Effector memory CD8-positive, alpha-beta T cell (primary cell): Measurements from ENCODE around the gene RUNDC3A.
A peak's percentile ranks its signal among the peaks of the same experiment; 100 is the strongest.

Experiments used
- ATAC-seq: fragments of 150-1000 bp; cut with Tn5 transposase; replicated peaks from 2 replicates; pipeline ENCODE4 v1.10.0; 2021; ENCODE audit warnings: mild to moderate bottlenecking, moderate library complexity
- DNase-seq, 3 experiments: peaks; one replicate each; pipeline ENCODE4 v3.0.0; 2021
- H3K27ac Mint-ChIP-seq, 2 donors: one replicate each; pipeline ENCODE4 v1.8.0; 2022; ENCODE audit warnings: mild to moderate bottlenecking in 2 of 2, mixed read lengths in 2 of 2, moderate library complexity in 2 of 2
- H3K27me3 Mint-ChIP-seq, 2 donors: one replicate each; pipeline ENCODE4 v1.8.0; 2022; ENCODE audit warnings: mixed read lengths in 2 of 2
- H3K36me3 Mint-ChIP-seq: one replicate; pipeline ENCODE4 v1.8.0; 2022; ENCODE audit warnings: mild to moderate bottlenecking, moderate library complexity, mixed read lengths; ENCODE audit not compliant: insufficient read depth
- H3K4me1 Mint-ChIP-seq, 2 donors: one replicate each; pipeline ENCODE4 v1.8.0; 2022; ENCODE audit warnings: low read depth in 2 of 2, mixed read lengths in 2 of 2
- H3K4me3 Mint-ChIP-seq, 2 donors: one replicate each; pipeline ENCODE4 v1.8.0; 2022; ENCODE audit warnings: mild to moderate bottlenecking in 2 of 2, mixed read lengths in 2 of 2, moderate library complexity in 2 of 2
- H3K9me3 Mint-ChIP-seq, 2 donors: one replicate each; pipeline ENCODE4 v1.8.0; 2022; ENCODE audit warnings: mixed read lengths in 2 of 2

RUNDC3A gene

DNA sequence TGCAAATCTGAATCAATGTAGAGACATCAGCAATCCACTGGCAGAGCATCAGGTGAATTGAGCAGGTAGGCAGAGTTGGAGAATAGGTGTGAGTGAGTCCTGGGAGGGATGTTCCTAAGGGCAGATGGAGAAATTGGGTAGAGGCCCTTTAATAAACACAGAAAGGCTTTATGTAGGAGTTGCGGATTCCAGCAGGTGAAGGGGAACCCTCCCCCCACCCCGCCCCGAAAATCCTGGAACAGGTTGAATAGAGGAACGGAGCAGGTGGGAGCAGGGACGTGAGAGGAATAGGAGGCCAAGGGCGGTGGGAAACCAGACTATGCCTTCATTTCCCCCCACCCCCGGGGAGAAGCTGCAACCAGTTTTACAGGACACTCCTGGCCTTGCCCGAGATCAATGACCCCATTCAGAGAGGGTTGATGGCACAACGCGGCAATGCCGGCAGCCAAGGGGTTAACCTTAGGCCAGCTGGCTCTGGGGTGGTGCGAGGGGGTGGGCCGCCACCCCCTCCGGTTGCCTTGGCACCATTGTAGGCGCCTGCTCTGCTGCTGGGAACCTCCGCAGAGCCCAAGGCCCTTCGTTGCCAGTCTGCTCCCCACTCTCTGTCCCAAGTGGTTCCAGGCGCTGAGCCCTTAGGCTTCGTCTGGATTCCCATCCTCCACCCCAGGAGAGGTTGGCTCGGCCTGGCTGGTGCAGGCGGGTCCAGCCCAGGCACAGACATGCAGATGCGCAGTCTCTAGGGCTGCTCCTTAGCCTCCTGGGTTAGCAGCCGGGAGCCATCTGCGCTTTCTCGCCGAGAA, 814 bp upstream of the RUNDC3A start:
- no peak overlapping the region for H3K27ac Mint-ChIP-seq
- peaks cover 28 to 73% of the 10 kb centered on the region in 2 donors for H3K27me3 Mint-ChIP-seq
- peaks cover 2% of the 10 kb centered on the region for H3K36me3 Mint-ChIP-seq
- H3K4me3 Mint-ChIP-seq = peak overlapping the region; percentile 45 to 60
- no peaks in the 10 kb centered on the region for H3K9me3 Mint-ChIP-seq
- ATAC-seq (peak; percentile 31), DNase-seq (peak in 1 of 3 experiments; percentile 24)
- peaks cover 8 to 17% of the 10 kb centered on the region in 2 donors for H3K4me1 Mint-ChIP-seq

GRCh38 chr17:44308865-44309264, 464 bp downstream of the RUNDC3A start:
- H3K4me3 Mint-ChIP-seq = peak overlapping the region; percentile 45 to 60

DNA sequence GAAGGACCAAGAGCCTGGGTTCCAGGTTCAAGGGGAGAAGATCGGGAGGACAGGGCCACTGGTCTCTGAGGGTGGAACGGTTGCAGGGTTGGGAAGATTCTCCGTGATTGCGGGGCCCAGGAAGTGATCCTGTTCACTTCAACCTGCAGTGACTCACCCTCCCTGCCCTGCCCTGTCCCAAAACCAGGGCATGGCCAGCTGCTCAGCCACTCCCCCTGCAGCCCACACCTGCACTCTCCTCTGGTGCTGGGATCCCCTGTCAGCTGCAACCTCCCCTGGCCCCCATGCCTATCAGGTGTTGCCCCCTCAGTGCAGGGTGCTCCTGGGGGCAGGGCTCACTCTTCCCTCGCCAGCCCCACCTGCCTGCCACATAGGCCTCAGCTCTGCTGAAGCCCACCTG, 1.1 kb downstream of the RUNDC3A start:
- DNase-seq (no peak), ATAC-seq (no peak)
- Mint-ChIP-seq H3K27me3 (peaks cover 30 to 74% of the 10 kb centered on the region in 2 donors), H3K4me1 (peaks cover 4 to 14% of the 10 kb centered on the region in 2 donors), H3K4me3 (peak overlapping the region; percentile 45 to 60), H3K36me3 (peaks cover 2% of the 10 kb centered on the region), H3K27ac (no peak overlapping the region), H3K9me3 (no peaks in the 10 kb centered on the region)

More at GRCh38 chr17:44308865-44309264, 464 bp downstream of the RUNDC3A start:
- H3K4me1 Mint-ChIP-seq = peaks cover 8 to 17% of the 10 kb centered on the region in 2 donors
- ATAC-seq (no peak), DNase-seq (no peak)
- no peaks in the 10 kb centered on the region for H3K9me3 Mint-ChIP-seq
- H3K27me3 Mint-ChIP-seq = peaks cover 25 to 74% of the 10 kb centered on the region in 2 donors
- no peak overlapping the region for H3K27ac Mint-ChIP-seq
- peaks cover 2% of the 10 kb centered on the region for H3K36me3 Mint-ChIP-seq

GRCh38 chr17:44310188-44310587, 1.8 kb downstream of the RUNDC3A start:
- Mint-ChIP-seq H3K27me3 (peaks cover 24 to 70% of the 10 kb centered on the region in 2 donors), H3K9me3 (no peaks in the 10 kb centered on the region), H3K27ac (no peak overlapping the region), H3K4me1 (peaks cover 4 to 14% of the 10 kb centered on the region in 2 donors), H3K4me3 (peak overlapping the region in 1 of 2 donors; percentile 45), H3K36me3 (peaks cover 2% of the 10 kb centered on the region)
- ATAC-seq = no peak
- DNase-seq = no peak

- Mint-ChIP-seq H3K27ac (no peak overlapping the region), H3K4me1 (peaks cover 8 to 17% of the 10 kb centered on the region in 2 donors), H3K27me3 (peaks cover 29 to 73% of the 10 kb centered on the region in 2 donors), H3K9me3 (no peaks in the 10 kb centered on the region), H3K36me3 (peaks cover 4% of the 10 kb centered on the region), H3K4me3 (no peak overlapping the region)
- no peak for DNase-seq
- no peak for ATAC-seq
These were observed 2.4 kb downstream of the RUNDC3A start for GRCh38 chr17:44310609-44311376.

- Mint-ChIP-seq H3K4me3 (no peak overlapping the region), H3K4me1 (peaks cover 14 to 26% of the 10 kb centered on the region in 2 donors), H3K9me3 (no peaks in the 10 kb centered on the region), H3K36me3 (peaks cover 5% of the 10 kb centered on the region), H3K27me3 (peaks cover 31 to 73% of the 10 kb centered on the region in 2 donors), H3K27ac (no peak overlapping the region)
- ATAC-seq (no peak), DNase-seq (no peak)
These were observed 3.3 kb downstream of the RUNDC3A start for GRCh38 chr17:44311562-44312181.

DNA sequence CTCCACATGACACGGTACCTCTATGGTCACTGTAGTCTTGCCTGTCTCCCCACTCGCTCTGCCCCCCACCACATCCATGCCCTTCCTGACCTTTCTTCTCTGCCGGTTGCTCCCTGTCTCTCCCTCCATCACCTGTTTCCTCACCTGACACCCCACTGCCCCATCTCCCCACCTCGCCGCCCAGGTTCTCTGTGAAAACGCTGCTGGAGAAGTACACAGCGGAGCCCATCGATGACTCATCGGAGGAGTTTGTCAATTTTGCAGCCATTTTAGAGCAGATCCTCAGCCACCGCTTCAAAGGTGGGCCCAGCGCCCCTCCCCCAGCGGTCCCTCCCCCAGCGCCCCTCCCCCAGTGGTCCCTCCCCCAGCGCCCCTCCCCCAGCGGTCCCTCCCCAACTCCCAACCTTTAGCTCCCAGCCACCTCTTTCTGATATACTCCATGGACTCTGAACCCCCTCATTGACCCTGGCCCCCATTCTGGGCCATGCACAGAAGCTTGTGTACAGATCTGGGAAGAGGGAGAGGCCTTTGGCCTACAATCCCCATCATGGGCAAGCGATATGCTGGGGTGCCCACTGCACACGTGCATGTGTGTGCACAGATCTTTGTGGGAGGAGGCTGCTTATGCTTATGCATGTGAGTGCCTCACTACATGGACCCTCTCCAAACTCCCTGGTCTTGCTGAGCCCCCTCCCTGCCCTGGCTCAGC, 4.1 kb downstream of the RUNDC3A start:
- Mint-ChIP-seq H3K27ac (no peak overlapping the region), H3K4me1 (peaks cover 10 to 24% of the 10 kb centered on the region in 2 donors), H3K4me3 (no peak overlapping the region), H3K27me3 (peaks cover 31 to 73% of the 10 kb centered on the region in 2 donors), H3K9me3 (no peaks in the 10 kb centered on the region), H3K36me3 (peaks cover 3% of the 10 kb centered on the region)
- DNase-seq (no peak), ATAC-seq (no peak)

DNA sequence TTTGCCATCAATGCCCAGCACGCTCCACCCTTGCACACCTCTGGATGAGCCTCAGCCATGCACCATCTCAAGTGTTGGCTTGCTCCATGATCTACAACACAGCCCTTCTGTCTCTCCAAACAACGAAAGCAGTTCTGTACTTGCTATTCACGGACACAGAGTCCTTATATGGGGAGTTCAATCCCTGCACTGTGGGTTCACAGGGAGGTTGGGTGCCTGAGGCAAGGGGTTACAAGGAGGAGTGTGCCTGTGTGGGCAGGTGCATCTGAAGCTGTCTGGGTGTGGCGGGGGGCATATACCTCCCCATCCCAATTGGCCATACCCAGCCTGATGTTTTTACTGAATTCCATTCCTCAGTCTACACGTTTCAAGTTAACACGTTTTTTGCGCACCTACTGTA, 5.6 kb downstream of the RUNDC3A start:
- no peak for ATAC-seq
- DNase-seq = no peak
- peaks cover 10 to 26% of the 10 kb centered on the region in 2 donors for H3K4me1 Mint-ChIP-seq
- no peaks in the 10 kb centered on the region for H3K9me3 Mint-ChIP-seq
- no peak overlapping the region for H3K27ac Mint-ChIP-seq
- peaks cover 13% of the 10 kb centered on the region for H3K36me3 Mint-ChIP-seq
- H3K27me3 Mint-ChIP-seq = peaks cover 41 to 80% of the 10 kb centered on the region in 2 donors
- peak overlapping the region; percentile 54 to 76 for H3K4me3 Mint-ChIP-seq

DNA sequence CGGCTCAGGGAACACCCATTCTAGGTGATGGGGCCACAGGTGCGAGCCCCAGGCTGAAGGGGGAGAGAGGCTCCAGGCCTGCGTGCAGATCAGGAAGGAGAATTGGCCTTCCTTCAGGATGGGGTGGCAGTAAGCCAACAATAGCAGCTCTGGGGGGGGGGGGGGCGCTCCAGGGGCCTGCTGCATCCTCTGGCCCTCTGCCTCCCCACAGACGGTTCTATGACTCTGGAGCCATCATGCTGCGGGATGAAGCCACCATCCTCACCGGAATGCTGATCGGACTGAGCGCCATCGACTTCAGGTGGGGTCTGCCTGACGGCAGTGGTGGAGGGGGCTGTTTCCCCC, 6.1 kb downstream of the RUNDC3A start:
- Mint-ChIP-seq H3K4me3 (peak overlapping the region; percentile 54 to 76), H3K27ac (no peak overlapping the region)

DNA sequence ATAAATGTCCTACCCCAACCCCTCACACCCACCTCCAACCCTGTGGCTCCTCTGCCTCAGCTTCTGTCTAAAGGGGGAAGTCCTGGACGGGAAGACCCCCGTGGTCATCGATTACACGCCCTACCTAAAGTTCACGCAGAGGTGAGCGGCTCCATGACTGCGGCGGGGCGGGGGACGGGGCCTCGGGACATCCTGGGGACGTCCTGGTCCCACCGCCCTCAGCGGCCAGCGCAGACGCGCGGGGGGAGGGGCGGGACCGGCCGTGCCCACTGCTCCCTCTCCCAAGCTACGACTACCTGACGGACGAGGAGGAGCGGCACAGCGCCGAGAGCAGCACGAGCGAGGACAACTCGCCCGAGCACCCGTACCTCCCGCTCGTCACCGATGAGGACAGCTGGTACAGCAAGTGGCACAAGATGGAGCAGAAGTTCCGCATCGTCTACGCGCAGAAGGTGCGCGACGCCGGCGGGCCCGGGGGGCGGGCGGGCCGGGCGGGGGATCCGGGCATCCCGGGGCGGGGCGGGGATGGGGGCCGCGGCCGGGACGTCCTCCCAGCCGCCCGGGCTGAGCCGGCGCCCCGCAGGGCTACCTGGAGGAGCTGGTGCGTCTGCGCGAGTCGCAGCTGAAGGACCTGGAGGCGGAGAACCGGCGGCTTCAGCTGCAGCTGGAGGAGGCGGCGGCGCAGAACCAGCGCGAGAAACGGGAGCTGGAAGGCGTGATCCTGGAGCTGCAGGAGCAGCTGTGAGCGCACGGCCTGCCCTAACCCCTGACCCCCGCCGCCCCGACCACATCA, 6.7 kb downstream of the RUNDC3A start:
- ATAC-seq (peak; percentile 73), DNase-seq (no peak)
- Mint-ChIP-seq H3K4me3 (peak overlapping the region; percentile 69 to 76), H3K27ac (no peak overlapping the region), H3K4me1 (peaks cover 10 to 17% of the 10 kb centered on the region in 2 donors), H3K36me3 (peaks cover 19% of the 10 kb centered on the region), H3K9me3 (no peaks in the 10 kb centered on the region), H3K27me3 (peaks cover 41 to 70% of the 10 kb centered on the region in 2 donors)

More for the DNA sequence above, 6.1 kb downstream of the RUNDC3A start:
- Mint-ChIP-seq H3K9me3 (no peaks in the 10 kb centered on the region), H3K4me1 (peaks cover 10 to 23% of the 10 kb centered on the region in 2 donors), H3K36me3 (peaks cover 17% of the 10 kb centered on the region), H3K27me3 (peaks cover 41 to 76% of the 10 kb centered on the region in 2 donors)
- no peak for DNase-seq
- no peak for ATAC-seq

DNA sequence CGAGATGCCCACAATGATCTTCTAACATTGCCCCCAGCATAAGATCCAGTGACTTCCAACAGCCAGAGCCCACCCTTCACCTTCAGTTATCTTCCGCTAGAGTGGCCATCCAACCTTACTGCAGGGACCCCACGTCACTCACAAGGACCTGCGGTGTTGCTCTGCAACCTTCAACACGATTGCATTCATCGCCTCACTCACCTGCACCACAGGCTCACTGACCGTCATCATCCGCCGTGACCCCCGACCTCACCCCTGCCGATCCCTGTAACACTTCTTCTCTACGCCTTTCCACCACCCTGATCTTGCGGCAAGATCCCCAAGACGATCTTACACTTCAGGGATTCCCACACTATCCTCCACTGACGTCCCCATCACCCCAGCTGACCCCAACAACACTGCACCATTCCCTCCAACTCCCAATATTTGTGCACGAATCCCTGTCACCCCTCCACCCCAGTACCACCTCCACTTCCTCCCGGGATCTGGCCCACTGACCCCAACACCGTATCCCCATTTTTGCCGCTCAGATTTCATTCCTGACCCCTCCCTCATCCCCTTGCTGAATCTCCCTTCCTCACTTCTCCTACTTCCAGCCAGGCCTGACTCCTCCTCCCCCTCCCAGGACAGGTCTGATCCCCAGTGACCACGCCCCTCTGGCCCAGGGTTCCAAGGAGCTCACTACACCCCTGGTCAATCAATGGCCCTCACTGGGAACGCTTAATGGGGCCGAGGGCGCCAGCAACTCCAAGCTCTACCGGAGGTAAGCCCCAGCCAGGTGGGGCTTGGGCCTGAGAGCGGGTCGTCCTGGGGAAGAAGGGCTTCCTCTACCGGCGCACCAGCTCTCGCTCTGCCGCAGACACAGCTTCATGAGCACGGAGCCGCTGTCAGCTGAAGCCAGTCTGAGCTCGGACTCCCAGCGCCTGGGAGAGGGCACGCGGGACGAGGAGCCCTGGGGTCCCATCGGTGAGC, 7.6 kb downstream of the RUNDC3A start:
- Mint-ChIP-seq H3K36me3 (peaks cover 19% of the 10 kb centered on the region), H3K9me3 (no peaks in the 10 kb centered on the region), H3K4me1 (peaks cover 10 to 15% of the 10 kb centered on the region in 2 donors), H3K4me3 (peak overlapping the region; percentile 69 to 76), H3K27me3 (peaks cover 41 to 68% of the 10 kb centered on the region in 2 donors), H3K27ac (no peak overlapping the region)
- no peak for DNase-seq
- peak; percentile 9 for ATAC-seq
